HG03571 (cell line): ENCODE results near the gene KRTAP10-12.
"Not testable (repeated sequence)": the region's sequence is repeated elsewhere in the genome, so short reads cannot be mapped to it uniquely, and the experiment has no call there.

Source experiments
- ATAC-seq: cut with Tn5 transposase; IDR thresholded peaks from one replicate; pipeline ENCODE4 v1.9.1; 2021; ENCODE audit not compliant: unreplicated experiment

KRTAP10-12 gene, protein sequence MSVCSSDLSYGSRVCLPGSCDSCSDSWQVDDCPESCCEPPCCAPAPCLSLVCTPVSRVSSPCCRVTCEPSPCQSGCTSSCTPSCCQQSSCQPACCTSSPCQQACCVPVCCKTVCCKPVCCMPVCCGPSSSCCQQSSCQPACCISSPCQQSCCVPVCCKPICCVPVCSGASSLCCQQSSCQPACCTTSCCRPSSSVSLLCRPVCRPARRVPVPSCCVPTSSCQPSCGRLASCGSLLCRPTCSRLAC

DNA sequence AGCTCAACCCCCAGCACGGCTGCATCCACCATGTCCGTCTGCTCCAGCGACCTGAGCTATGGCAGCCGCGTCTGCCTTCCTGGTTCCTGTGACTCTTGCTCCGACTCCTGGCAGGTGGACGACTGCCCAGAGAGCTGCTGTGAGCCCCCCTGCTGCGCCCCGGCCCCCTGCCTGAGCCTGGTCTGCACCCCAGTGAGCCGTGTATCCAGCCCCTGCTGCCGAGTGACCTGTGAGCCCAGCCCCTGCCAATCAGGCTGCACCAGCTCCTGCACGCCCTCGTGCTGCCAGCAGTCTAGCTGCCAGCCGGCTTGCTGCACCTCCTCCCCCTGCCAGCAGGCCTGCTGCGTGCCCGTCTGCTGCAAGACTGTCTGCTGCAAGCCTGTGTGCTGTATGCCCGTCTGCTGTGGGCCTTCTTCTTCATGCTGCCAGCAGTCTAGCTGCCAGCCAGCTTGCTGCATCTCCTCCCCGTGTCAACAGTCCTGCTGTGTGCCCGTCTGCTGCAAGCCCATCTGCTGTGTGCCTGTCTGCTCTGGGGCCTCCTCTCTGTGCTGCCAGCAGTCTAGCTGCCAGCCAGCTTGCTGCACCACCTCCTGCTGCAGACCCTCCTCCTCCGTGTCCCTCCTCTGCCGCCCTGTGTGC lies at the start of gene KRTAP10-12:
TSS of gene KRTAP10-12 (plus strand) at position 1 of the 639 bp plus-strand sequence. CDS start at position 31, 30 bp downstream.
- ATAC-seq, result not testable (repeated sequence)

DNA sequence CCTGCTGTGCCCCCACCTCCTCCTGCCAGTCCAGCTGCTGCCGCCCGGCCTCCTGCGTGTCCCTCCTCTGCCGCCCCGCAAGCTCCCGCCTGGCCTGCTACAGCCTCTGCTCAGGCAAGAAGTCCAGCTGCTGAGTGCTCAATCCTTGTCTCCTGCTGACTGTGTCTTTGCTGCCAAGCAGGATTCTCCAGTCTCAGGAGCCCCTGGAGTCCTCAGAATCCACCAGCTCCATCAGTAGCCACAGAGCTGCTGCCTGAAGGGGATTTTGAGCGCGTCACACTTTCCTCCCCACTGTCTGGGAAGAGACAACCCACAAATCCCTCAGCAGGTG lies 49.8 kb upstream of the KRTAP10-12 start:
- no peak for ATAC-seq

DNA sequence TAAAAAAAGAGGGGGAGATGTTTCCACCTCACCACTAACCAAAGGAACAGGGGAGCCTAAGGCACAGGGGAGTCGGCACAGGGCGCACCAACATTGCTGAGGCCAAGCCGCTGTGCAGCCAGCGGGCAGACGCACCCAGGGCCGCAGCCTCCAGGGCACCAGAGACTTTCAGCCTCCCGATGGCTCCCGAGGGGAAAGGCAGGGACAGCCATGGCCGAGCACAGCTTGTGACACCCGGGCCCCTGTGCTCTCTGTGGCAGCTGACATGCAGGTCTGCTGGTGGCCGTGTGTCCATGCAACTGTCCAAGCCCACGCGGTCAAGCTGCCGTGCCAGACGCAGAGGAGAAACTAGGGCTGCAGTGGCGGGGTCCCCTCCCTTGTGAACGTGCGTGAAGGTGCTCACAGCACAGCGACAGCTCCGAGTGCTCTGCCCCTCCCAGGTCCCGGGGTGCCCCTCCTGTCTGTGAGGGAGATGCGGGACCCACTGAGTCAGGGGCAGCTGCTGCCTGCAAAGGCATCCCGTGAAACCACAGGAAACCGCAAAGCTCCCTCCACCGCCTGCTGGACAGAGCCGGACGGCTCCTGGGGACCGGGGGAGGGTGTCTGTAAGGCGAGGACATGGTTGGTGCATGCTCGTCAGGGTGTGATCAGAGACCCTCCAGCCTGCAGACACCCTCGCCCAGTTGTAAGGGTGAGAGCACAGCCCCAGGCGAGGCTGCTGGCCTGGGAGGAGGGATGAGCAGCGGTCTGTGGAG lies 48.2 kb upstream of the KRTAP10-12 start:
- no peak for ATAC-seq

DNA sequence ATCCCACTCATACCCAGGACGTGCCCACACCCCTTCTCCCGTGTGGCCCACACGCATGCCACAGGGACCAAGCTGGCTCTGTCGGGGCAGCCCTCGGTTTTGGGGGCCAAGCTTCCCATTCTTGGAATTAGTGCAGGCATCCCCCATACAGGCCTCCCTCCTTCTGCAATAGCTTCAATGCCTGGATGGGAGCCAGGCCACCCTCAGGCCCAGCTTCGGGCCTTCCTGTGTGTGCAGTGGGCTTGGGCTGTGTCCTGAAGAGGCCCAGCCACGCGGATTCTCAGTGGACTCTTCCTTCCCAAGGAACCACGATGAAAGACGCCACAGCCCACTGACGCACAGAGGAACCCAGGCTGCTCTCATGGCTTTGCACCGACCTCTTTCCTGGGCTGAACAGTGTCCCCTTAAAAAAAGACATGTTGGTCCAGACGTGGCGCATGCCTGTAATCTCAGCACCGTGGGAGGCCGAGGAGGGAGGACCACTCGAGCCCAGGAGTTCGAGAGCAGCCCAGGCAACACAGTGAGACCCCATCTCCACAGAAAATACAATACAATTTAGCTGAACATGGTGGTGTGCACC lies 47.4 kb upstream of the KRTAP10-12 start:
- no peak for ATAC-seq

DNA sequence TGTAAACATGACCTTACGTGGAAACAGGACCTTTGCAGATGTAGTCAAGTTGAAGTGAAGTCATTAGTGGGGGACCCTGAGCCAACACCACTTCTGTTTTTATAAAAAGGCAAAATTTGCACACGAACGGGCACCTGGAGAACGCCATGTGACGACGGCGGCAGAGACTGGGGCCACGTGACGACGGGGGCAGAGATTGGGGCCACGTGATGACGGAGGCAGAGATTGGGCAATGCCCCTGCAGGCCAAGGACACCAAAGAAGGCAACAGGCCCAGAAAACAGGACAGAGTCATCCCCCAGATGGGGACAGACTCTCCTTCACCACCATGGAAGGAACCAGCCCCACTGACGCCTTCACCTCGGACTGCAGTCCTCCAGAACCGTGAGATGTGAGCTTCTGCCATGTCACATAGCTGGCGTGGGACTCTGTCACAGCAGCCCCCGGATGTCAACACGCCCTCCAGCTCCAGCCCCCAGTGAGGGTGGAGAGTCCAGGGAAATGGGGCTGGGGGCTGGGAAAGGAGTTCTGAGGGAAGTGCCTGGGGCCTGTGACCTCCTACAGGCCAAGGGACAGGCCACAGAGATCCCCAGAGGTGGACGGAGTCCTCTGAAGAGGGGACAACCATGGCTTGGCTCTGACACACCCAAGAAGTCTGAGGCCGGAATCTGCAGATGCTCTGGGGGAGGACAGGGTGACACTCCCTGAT lies 46.6 kb upstream of the KRTAP10-12 start:
- ATAC-seq, result no peak

DNA sequence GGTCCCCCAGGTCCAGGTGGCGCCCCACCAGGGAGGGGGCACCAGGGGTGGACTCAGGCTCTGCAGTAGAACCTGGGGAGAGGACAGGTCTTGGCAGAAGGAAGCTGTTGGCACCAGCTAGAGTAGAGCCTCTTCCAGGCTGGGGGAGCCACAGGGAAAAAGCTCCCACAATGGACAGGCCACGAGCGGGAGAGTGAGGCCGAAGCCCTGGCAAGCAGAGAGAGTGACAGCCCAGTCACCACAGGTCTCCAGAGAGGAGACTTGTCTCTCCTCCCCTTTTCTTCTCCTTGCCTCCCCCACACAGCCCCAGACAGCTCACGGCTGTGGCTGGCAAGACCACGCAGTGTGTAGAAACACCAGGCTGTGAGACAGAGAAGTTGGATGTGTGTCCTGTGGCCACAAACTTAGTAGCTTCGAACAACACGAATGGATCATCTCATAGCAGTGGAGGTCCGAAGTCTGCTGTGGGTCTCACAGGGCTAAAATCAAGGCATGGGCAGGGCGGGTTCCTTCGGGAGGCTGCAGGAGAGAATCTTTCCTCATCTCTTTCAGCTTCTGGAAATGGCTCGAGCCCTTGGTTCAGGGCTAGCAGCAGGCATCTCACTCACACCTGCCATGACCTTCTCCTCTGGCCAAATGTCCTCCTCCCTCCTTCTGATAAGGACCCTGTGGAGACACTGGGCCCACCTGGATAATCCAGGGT lies 45.8 kb upstream of the KRTAP10-12 start:
- no peak for ATAC-seq

DNA sequence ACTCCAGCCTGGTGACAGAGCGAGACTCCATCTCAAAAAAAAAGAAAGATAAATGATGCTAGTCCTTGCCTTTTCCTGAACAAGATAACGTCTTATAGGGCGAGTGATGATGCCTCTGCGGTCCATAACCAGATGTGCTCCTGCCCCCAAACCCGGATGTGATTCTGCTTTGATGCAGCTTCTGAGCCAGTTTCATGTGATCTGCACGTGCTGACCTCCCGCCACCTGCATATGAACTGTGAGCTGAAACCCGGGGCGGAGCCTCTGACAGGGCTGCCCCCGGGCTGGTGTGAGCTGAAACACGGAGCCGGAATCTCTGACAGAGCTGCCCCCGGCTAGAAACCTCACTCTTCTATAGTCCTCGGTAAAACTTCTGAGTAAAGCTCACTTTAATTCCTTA lies 43.8 kb upstream of the KRTAP10-12 start:
- no peak for ATAC-seq

DNA sequence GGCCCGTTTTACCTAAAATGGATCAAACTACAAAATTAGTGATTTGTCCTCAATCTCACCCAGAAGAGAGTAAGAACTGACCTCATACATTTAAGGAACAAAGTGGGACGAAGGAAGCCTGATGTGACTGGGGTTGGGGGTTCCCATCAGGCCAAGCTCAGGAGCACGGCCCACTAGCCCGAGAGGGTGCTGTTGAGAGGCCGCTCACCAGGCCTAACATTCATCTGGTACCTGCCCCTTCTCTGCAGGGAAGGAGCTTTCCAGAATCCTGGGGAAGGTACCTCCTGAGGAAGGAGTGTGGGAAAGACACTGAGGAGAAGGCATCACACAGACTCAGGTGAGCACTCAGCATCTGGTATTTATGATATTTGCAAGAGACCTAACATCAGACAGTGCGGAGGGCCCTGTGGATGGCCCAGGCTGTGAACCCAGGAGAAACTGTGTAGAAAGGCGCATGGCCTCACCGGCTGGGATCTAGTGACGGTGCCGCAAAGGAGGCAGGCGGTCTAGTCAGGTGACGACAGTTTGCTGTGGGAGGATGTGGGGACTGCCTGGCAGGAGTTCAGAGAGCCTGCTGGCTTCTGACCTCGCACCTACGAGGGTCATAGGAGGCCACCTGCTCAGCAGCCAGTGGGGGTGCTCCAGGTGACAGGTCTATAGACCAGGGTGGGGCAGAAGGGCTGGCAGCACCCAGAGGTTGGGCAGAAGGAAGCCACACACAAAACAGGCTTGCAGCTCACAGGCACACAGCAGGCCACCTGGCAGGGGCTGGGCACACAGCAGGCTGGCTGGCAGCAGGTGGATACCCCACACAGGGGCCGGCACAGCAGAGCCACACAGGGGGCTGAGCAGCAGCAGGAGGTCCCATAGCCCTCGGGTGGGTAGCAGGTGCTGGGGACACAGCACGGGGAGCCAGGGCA lies 43.1 kb upstream of the KRTAP10-12 start:
- ATAC-seq, result no peak

DNA sequence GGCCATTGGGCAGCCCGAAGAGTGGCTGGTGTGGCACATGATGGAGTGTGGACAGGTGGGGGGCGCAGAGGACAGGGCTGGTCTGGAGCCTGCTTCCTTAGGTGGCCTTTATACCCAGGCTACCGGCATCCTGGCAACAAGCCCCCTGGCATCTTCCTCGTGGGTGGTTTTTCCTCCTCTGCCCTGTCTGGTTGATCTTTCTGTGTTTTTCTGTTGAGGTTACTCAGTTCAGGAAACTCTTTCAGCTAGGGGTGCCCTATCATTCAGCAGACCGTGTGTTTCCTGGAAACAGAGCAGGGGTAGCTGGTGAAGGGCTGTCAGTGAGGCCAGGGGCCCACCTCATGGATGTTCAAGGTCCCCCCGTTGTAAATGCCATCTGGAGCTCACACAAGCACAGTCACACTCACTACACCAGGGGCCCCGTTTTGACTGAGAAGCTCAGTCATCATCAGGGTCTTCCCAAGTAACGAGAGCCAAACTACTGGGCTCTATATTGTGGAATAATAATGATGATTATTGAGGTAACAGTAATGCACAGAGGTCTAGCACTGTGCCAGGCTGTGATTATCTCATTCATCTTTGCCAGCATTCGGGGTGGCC lies 42.3 kb upstream of the KRTAP10-12 start, which contains the start of gene KRTAP12-4:
TSS of gene KRTAP12-4 (minus strand) at position 84 of the 600 bp plus-strand sequence. CDS start at position 39, 45 bp downstream.
- no peak for ATAC-seq

DNA sequence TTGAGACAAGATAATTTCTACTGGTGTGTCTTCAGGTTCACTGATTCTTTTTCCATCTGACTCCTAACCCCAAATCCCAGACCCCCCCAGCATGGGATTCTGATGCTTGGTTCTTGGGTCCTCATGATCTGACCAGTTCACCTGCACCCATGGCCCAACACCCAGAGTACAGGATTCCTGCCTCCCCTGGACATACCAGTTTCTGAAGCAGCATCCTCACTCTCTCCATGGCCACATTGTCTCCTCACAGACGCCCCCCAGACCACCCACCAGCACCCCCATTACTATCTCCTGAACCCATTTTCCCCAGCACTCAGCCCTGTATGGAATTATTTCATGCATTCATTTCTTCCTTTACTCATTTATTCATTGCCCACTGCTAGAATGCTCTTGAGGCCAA lies 40.1 kb upstream of the KRTAP10-12 start:
- ATAC-seq, result no peak

DNA sequence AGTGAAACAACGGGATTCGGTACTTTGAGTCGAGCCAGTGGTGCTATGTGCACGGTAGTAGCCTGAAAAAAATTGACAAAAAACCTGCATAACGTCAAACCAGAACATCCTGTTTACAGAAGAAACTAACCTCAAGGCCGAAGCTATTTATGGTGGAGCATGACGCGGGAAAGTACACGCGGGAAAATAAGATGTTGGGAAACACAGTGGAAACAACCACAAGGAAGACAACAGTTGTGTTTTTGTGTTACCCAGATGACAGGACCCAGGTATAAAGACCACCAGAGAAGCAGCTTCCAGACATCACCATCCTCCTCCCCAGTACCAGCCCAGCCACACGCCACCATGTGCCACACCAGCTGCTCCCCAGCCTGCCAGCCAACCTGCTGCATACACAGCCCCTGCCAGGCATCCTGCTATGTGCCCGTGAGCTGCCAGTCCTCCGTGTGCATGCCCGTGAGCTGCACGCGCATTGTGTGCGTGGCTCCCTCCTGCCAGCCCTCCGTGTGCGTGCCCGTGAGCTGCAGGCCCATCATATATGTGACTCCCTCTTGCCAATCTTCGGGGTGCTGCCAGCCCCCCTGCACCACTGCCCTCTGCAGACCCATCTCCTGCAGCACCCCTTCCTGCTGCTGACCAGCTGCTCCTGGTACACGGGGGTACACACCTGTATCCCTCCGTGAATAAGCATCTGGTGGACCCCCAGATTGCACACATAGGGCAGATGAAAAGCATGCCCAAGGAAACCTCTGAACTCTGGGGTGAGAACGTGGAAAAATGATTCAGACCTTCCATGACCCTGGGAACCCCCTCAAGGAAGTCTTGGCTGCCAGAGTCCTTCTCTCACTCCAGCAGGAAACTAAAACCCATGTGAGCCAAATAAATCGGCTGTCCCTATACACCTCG lies 39.1 kb upstream of the KRTAP10-12 start, which contains the start of gene KRTAP12-3:
TSS of gene KRTAP12-3 (plus strand) at position 298 of the 906 bp plus-strand sequence. CDS start at position 346, 48 bp downstream.
- no peak for ATAC-seq

DNA sequence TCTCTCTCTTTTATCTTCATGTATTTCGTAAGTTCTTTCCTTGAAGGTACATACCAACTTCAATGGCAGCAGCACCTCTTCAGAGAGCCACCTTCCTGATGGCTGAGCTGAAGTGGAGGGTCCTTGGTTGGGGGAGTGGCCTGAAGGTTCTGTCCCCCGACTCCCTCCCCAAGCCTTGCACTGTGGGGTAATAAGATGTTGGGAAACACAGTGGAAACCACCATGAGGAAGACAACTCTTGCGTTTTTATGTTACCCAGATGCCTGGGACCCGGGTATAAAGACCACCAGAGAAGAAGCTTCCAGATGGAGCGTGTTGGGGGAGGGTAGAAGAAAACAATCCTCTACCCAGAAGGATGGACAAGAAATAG lies 38.4 kb upstream of the KRTAP10-12 start:
- no peak for ATAC-seq

DNA sequence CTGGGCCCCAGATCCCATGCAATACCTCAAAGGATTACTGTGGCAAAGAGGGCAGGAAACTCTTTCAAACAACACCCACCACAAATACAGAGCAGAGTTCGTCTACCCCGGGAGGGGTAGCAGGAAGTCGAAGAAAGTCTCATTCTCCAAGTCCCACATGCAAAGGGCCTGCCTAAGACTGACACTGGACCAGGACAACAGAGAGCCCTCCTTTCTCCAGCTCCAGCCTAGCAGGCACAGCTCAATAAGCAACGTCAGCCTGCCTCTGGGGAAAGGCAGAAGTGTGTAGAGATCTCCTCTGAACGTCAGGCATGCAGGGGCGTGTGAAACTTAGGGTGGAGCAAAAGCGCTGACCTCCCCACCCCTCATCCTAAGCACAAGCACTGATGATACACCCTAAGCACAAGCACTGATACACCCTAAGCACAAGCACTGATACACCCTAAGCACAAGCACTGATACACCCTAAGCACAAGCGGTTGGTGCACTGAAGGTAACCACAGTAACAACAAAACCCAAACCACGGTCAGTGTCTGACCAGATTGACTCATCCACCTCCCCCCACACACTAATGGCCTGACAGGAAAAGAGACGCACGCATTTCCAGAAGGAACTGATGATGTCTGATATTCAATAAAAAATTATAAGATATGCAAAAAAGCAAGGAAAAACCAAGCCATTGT lies 37.9 kb upstream of the KRTAP10-12 start:
- ATAC-seq, result no peak

DNA sequence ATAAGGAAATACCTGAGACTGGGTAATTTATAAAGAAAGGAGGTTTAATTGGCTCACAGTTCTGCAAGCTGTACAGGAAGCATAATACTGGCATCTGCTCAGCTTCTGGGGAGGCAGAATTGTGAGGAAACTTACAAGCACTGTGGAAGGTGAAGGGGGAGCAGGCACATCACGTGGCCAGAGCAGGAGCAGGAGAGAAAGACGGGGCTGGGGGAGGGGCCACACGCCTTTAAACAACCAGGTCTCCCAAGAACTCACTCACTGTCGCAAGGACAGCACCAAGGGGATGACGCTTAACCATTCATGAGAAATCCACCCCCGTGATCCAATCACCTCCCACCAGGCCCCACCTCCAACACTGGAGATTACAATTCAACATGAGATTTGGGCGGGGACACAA lies 35.4 kb upstream of the KRTAP10-12 start:
- ATAC-seq, result not testable (repeated sequence)

DNA sequence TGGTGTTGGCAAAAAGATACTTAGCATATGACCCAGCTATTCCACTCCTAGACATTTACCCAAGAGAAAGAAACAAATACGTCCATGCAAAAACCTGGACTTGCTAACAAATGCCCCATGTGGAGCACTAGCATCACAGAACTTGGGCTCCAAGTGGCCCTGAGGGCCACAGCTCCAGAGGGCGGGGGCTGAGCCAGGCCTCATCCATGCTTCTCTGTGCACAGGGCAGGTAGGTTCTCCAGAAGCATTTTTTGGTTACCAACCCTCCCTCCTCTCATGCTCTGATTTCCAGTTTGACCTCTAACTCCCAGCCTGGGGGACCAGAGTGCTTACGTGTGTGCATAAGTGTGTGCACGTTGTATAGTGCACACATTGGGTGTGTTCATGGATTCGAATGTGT lies 32.3 kb upstream of the KRTAP10-12 start:
- ATAC-seq, result no peak

DNA sequence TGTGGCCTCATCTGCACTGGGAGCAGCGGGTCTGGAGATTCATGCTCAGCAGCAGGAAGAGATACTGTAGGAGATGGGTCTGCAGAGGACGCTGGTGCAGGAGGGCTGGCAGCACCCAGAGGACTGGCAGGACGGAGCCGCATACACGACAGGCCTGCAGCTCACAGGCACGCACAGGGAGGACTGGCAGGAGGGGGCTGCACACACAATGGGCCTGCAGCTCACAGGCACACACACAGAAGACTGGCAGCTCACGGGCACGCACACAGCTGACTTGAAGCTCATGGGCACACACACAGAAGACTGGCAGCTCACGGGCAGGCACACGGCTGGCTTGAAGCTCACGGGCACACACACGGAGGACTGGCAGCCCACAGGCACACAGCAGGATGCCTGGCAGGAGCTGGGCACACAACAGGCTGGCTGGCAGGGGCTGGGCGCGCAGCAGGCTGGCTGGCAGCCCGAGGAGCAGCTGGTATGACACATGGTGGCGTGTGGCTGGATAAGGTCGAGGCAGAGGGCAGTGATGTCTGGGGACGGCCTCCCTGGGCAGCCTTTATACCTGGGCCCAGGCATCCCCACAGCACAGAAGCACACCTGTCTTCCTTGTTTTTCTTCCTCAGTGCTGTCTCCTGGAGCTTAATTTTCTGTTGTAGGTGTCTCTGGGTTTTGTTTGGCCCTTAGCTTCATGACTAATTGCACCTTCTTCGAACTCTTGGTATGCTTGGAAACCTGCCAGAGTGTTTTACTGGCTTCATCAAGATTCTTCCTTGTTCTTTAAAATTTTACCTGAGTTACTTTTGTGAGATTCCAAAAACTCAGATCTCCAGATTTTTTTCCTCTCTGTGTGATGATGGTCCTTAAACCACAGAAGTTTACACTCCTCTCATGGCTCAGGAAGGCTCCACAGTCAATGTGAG lies 30.3 kb upstream of the KRTAP10-12 start, which contains the start of gene KRTAP12-2:
TSS of gene KRTAP12-2 (minus strand) at position 527 of the 920 bp plus-strand sequence. CDS start at position 486, 41 bp downstream.
- ATAC-seq, result no peak
